Keratinocyte (primary cell): ENCODE data around the gene RASD2. TPM values are rescaled to one million over a fixed set of nuclear protein-coding genes. Genes with fewer than 3 reads are reported as not detected.

Experiments
- DNase-seq: peaks from one replicate; pipeline ENCODE4 v3.0.0-alpha.2; 2011; ENCODE audit warnings: low read depth, missing footprints, low spot score
- FAIRE-seq: peaks from 2 replicates; lab custom pipeline; 2011; peaks lifted over from hg19 to GRCh38; lab: Jason Lieb, UNC
- H2AFZ ChIP-seq: 2 replicates; pipeline ENCODE4 v1.6.0; 2012; ENCODE audit warnings: low read length, control low read depth, inconsistent platforms; ENCODE audit not compliant: control insufficient read depth
- H3K27ac ChIP-seq: 2 replicates; pipeline ENCODE4 v1.5.1; 2011; ENCODE audit warnings: low read length; ENCODE audit not compliant: control insufficient read depth, insufficient read depth
- H3K27me3 ChIP-seq: 3 replicates; pipeline ENCODE4 v1.6.0; 2011; ENCODE audit warnings: low read length; ENCODE audit not compliant: control insufficient read depth, insufficient read depth; ENCODE audit errors: extremely low read depth
- H3K36me3 ChIP-seq, 2 experiments: 2 replicates in 1 of 2; 3 replicates in 1 of 2; pipeline ENCODE4 v1.5.1; 2011; ENCODE audit warnings: low read length in 2 of 2, mild to moderate bottlenecking in 1 of 2; ENCODE audit not compliant: control insufficient read depth in 2 of 2, insufficient read depth in 2 of 2; ENCODE audit errors: extremely low read depth in 1 of 2
- H3K4me1 ChIP-seq: 3 replicates; pipeline ENCODE4 v1.5.1; 2011; ENCODE audit warnings: low read length; ENCODE audit not compliant: control insufficient read depth, insufficient read depth; ENCODE audit errors: extremely low read depth
- H3K4me2 ChIP-seq: 3 replicates; pipeline ENCODE4 v1.6.0; 2011; ENCODE audit warnings: low read depth, low read length; ENCODE audit not compliant: control insufficient read depth, insufficient read depth; ENCODE audit errors: extremely low read depth
- H3K4me3 ChIP-seq, 3 experiments: fragments of 200-600 bp in 1 of 3; sonication (generic) in 1 of 3; 2 replicates in 2 of 3; 3 replicates in 1 of 3; pipeline ENCODE4 v1.5.1; 2011 to 2016; ENCODE audit warnings: low read length in 3 of 3, mild to moderate bottlenecking in 3 of 3, control low read depth in 2 of 3, inconsistent platforms in 1 of 3, low read depth in 1 of 3, mixed read lengths in 1 of 3, mixed run types in 1 of 3, moderate library complexity in 1 of 3; ENCODE audit not compliant: control insufficient read depth in 2 of 3, insufficient read depth in 2 of 3; ENCODE audit errors: extremely low read depth in 1 of 3
- H3K79me2 ChIP-seq: 2 replicates; pipeline ENCODE4 v1.6.0; 2012; ENCODE audit warnings: low read length; ENCODE audit not compliant: control insufficient read depth, insufficient read depth
- H3K9ac ChIP-seq: 3 replicates; pipeline ENCODE4 v1.6.0; 2011; ENCODE audit warnings: low read length; ENCODE audit not compliant: control insufficient read depth, insufficient read depth; ENCODE audit errors: extremely low read depth
- H3K9me1 ChIP-seq: 3 replicates; pipeline ENCODE4 v1.6.0; 2011; ENCODE audit warnings: low read length; ENCODE audit not compliant: control insufficient read depth, insufficient read depth; ENCODE audit errors: extremely low read depth
- H3K9me3 ChIP-seq: 2 replicates; pipeline ENCODE4 v1.5.1; 2012; ENCODE audit warnings: low read depth, low read length; ENCODE audit not compliant: control insufficient read depth
- H4K20me1 ChIP-seq: 3 replicates; pipeline ENCODE4 v1.6.0; 2011; ENCODE audit warnings: low read length; ENCODE audit not compliant: control insufficient read depth, insufficient read depth; ENCODE audit errors: extremely low read depth
- CTCF ChIP-seq, 3 experiments: IDR thresholded peaks in 1 of 3; conservative IDR thresholded peaks in 1 of 3; optimal IDR thresholded peaks in 1 of 3; 2 replicates in 2 of 3; 3 replicates in 1 of 3; pipeline versions ENCODE3 to v1.5.1; 2011; ENCODE audit warnings: low read length in 3 of 3, mild to moderate bottlenecking in 3 of 3, moderate library complexity in 2 of 3, control low read depth in 1 of 3, inconsistent platforms in 1 of 3; ENCODE audit not compliant: insufficient read depth in 2 of 3; ENCODE audit errors: extremely low read depth in 1 of 3
- EZH2 ChIP-seq: IDR thresholded peaks from one replicate; pipeline ENCODE4 v1.6.1; 2012; ENCODE audit warnings: inconsistent platforms, mild to moderate bottlenecking, low read length, moderate library complexity
- dilution Hi-C: fragments of 300-500 bp; cut with MboI; formaldehyde crosslinking; loops from one replicate; pipeline ENCODE4 v1.7.0; 2020; ENCODE audit warnings: low sequenced_read_pairs; ENCODE audit not compliant: extremely low pct_ligation_motif_present
- polyA plus RNA-seq, 5 experiments: library from polyadenylated mRNA; depleted of rRNA in 3 of 5; stranded (reverse) in 3 of 5; stranded (forward) in 1 of 5; unstranded in 1 of 5; fragments of >200 nt; gene quantifications; 1 replicate in 1 of 5; 2 replicates in 3 of 5; 3 replicates in 1 of 5; pipeline versions ENCODE4 v1.2.1 to v1.2.3, GENCODE V29; 2011 to 2012; ENCODE audit warnings: missing spikeins in 2 of 5, low read depth in 1 of 5, low replicate concordance in 1 of 5

The RASD2 gene
- polyA plus RNA-seq, 1 donor (not counting 4 experiments of a cell fraction or from before 2014, with no cell fraction given): 0.03 TPM

- H3K27ac ChIP-seq: no peak overlapping the region
- H3K9me1 ChIP-seq: no peaks in the 10 kb centered on the region
- FAIRE-seq: no peak
- no peak overlapping the region for H3K9ac ChIP-seq
- no peaks in the 10 kb centered on the region for H3K79me2 ChIP-seq
- no peaks in the 10 kb centered on the region for H3K9me3 ChIP-seq
- H3K36me3 ChIP-seq: no peaks in the 10 kb centered on the region
- H3K4me2 ChIP-seq: no peak overlapping the region
- dilution Hi-C loops: no loop called here
- H3K4me1 ChIP-seq: peaks cover 15% of the 10 kb centered on the region
- H3K4me3 ChIP-seq: no peak overlapping the region
- no peak for TF ChIP-seq CTCF (optimal IDR thresholded peaks at IDR 0.05 in 1 of 3, IDR thresholded peaks at IDR 0.05 in 1 of 3, conservative IDR thresholded peaks at IDR 0.05 in 1 of 3; ENCODE audit: extremely low read depth in 1 of 3, insufficient read depth in 2 of 3, low read length in 3 of 3)
- no peak for TF ChIP-seq EZH2
- H2AFZ ChIP-seq: no peak overlapping the region
- DNase-seq: no peak
- no peaks in the 10 kb centered on the region for H4K20me1 ChIP-seq
- no peaks in the 10 kb centered on the region for H3K27me3 ChIP-seq
Measured at GRCh38 chr22:35524966-35525686, 15.5 kb upstream of the RASD2 start.

- DNase-seq (no peak), FAIRE-seq (no peak)
- TF ChIP-seq EZH2: no peak
- TF ChIP-seq CTCF (optimal IDR thresholded peaks at IDR 0.05 in 1 of 3, IDR thresholded peaks at IDR 0.05 in 1 of 3, conservative IDR thresholded peaks at IDR 0.05 in 1 of 3; ENCODE audit: extremely low read depth in 1 of 3, insufficient read depth in 2 of 3, low read length in 3 of 3): no peak
- H3K9me1 ChIP-seq: no peaks in the 10 kb centered on the region
- dilution Hi-C loops: no loop called here
- H4K20me1 ChIP-seq: no peaks in the 10 kb centered on the region
- no peaks in the 10 kb centered on the region for H3K27me3 ChIP-seq
- H3K9ac ChIP-seq: no peak overlapping the region
- H3K4me3 ChIP-seq: no peak overlapping the region
- H3K36me3 ChIP-seq: no peaks in the 10 kb centered on the region
- H3K9me3 ChIP-seq: no peaks in the 10 kb centered on the region
- H3K4me2 ChIP-seq: no peak overlapping the region
- H3K4me1 ChIP-seq: peaks cover 15% of the 10 kb centered on the region
- H2AFZ ChIP-seq: no peak overlapping the region
- no peaks in the 10 kb centered on the region for H3K79me2 ChIP-seq
- H3K27ac ChIP-seq: no peak overlapping the region
Measured at GRCh38 chr22:35525687-35526332, 14.8 kb upstream of the RASD2 start.
